GM12878 (cell line): Measurements from ENCODE around the gene VARS1. TPM values are rescaled to one million over a fixed set of nuclear protein-coding genes. Genes with fewer than 3 reads are reported as not detected.
A peak's percentile ranks its signal among the peaks of the same experiment; 100 is the strongest.

Experiments
- ATF7 ChIP-seq: fragments of 450-650 bp; IDR thresholded peaks from 2 replicates; pipeline ENCODE4 v1.6.1; 2016; ENCODE audit warnings: low read depth, mild to moderate bottlenecking
- BCL3 ChIP-seq: IDR thresholded peaks from 2 replicates; pipeline ENCODE4 v1.6.1; 2011; ENCODE audit warnings: borderline replicate concordance, low read depth, mild to moderate bottlenecking, moderate library complexity, low read length; ENCODE audit not compliant: insufficient read depth, poor library complexity, severe bottlenecking
- BHLHE40 ChIP-seq, 2 experiments: fragments of 450-650 bp in 1 of 2; IDR thresholded peaks; 2 replicates each; pipeline ENCODE4 v1.6.1; 2011 to 2017; ENCODE audit warnings: low read depth in 2 of 2, borderline replicate concordance in 1 of 2, improper control_type of control experiment in 1 of 2, low read length in 1 of 2, mild to moderate bottlenecking in 1 of 2
- CBX3 ChIP-seq: fragments of 200-600 bp; sonication (generic); IDR thresholded peaks from 2 replicates; pipeline ENCODE4 v1.6.1; 2016; ENCODE audit warnings: low read depth, borderline replicate concordance
- EGR1 ChIP-seq, 2 experiments: IDR thresholded peaks; 1 replicate in 1 of 2; 2 replicates in 1 of 2; pipeline ENCODE4 v1.6.1; 2011 to 2012; ENCODE audit warnings: low read depth in 2 of 2, low read length in 2 of 2, borderline replicate concordance in 1 of 2, mild to moderate bottlenecking in 1 of 2, moderate library complexity in 1 of 2
- ESRRA ChIP-seq: IDR thresholded peaks from 2 replicates; pipeline ENCODE4 v1.6.1; 2012; ENCODE audit warnings: mild to moderate bottlenecking, low read length, improper control_type of control experiment
- ETV6 ChIP-seq, 2 experiments: fragments of 450-650 bp in 1 of 2; IDR thresholded peaks in 1 of 2; conservative IDR thresholded peaks in 1 of 2; 2 replicates each; pipeline ENCODE4 v1.6.1; 2014; ENCODE audit warnings: antibody characterized with exemption in 1 of 2, borderline replicate concordance in 1 of 2, low read depth in 1 of 2, mild to moderate bottlenecking in 1 of 2, moderate library complexity in 1 of 2
- EZH2 ChIP-seq: IDR thresholded peaks from 2 replicates; pipeline ENCODE4 v1.6.1; 2012; ENCODE audit warnings: low read depth, mild to moderate bottlenecking, control low read depth, inconsistent platforms, low read length, borderline replicate concordance; ENCODE audit not compliant: control insufficient read depth
- HCFC1 ChIP-seq: fragments of 150-350 bp; IDR thresholded peaks from 2 replicates; pipeline ENCODE4 v1.6.1; 2014; ENCODE audit warnings: low read length
- IRF5 ChIP-seq: fragments of 450-650 bp; IDR thresholded peaks from 2 replicates; pipeline ENCODE4 v1.6.1; 2017; ENCODE audit warnings: borderline replicate concordance
- JUND ChIP-seq: IDR thresholded peaks from 2 replicates; pipeline ENCODE4 v1.6.1; 2012; ENCODE audit warnings: low read depth, mild to moderate bottlenecking, low read length, improper control_type of control experiment, moderate library complexity
- MTA2 ChIP-seq: fragments of 450-650 bp; IDR thresholded peaks from 2 replicates; pipeline ENCODE4 v1.6.1; 2016; ENCODE audit warnings: low read depth, mild to moderate bottlenecking, moderate library complexity
- PML ChIP-seq: IDR thresholded peaks from 2 replicates; pipeline ENCODE4 v1.6.1; 2012; ENCODE audit warnings: low read length, inconsistent platforms
- SMAD5 ChIP-seq: IDR thresholded peaks from 2 replicates; pipeline ENCODE4 v1.6.1; 2016; ENCODE audit warnings: antibody characterized with exemption, low read depth
- TAF1 ChIP-seq: IDR thresholded peaks from 2 replicates; pipeline ENCODE4 v1.6.1; 2011; ENCODE audit warnings: mild to moderate bottlenecking, low read depth, low read length, borderline replicate concordance
- TCF3 ChIP-seq: IDR thresholded peaks from 2 replicates; pipeline ENCODE4 v1.6.1; 2012; ENCODE audit warnings: low read depth, mild to moderate bottlenecking, low read length, borderline replicate concordance; ENCODE audit not compliant: insufficient read depth
- USF2 ChIP-seq: IDR thresholded peaks from 2 replicates; pipeline ENCODE4 v1.6.1; 2011; ENCODE audit warnings: low read depth, low read length, improper control_type of control experiment, borderline replicate concordance
- ZNF622 ChIP-seq: fragments of 450-650 bp; IDR thresholded peaks from 2 replicates; pipeline ENCODE4 v1.6.1; 2017; ENCODE audit warnings: mild to moderate bottlenecking, inconsistent platforms
- polyA plus RNA-seq, 11 experiments: library from polyadenylated mRNA; depleted of rRNA in 4 of 11; unstranded in 6 of 11; stranded (reverse) in 5 of 11; fragments of >200 nt; fragmentation: Nextera tagmentation in 4 of 11; fragmentation: Illumina TruSeq in 1 of 11; extraction: Ambion mirVana in 4 of 11; extraction: Trizol in 1 of 11; gene quantifications; 1 replicate in 1 of 11; 2 replicates in 10 of 11; pipeline versions ENCODE4 v1.2.1 to v1.2.3, GENCODE V29; 2011 to 2016; ENCODE audit warnings: inconsistent platforms in 2 of 11, missing spikeins in 2 of 11, low read depth in 1 of 11
- total RNA-seq, 4 experiments: library from RNA; depleted of rRNA in 3 of 4; stranded (reverse); fragments of >200 nt in 3 of 4; fragmentation: Illumina TruSeq in 1 of 4; extraction: Trizol in 1 of 4; gene quantifications; 2 replicates each; pipeline versions ENCODE4 v1.2.1 to v1.2.3, GENCODE V29; 2013 to 2021
- TF ChIP-seq, protein P1 (sequence below): IDR thresholded peaks from 2 replicates; pipeline ENCODE4 v1.6.1; 2012; ENCODE audit warnings: low read length, inconsistent platforms
- TF ChIP-seq, protein P2 (sequence below): fragments of 450-650 bp; formaldehyde crosslinking; IDR thresholded peaks from 2 replicates; pipeline ENCODE4 v1.4.0; 2022; ENCODE audit warnings: mild to moderate bottlenecking, moderate library complexity

VARS1 gene
- total and polyA plus RNA-seq, 10 of the 15 experiments (the other 5 are each of a cell fraction or from before 2014, with no cell fraction given) = 1.2 to 243 (median 80.7) TPM

- TF ChIP-seq BCL3 = peak; percentile 19
- TF ChIP-seq IRF5 = no peak
- no peak for TF ChIP-seq USF2
- TF ChIP-seq, protein P1, sequence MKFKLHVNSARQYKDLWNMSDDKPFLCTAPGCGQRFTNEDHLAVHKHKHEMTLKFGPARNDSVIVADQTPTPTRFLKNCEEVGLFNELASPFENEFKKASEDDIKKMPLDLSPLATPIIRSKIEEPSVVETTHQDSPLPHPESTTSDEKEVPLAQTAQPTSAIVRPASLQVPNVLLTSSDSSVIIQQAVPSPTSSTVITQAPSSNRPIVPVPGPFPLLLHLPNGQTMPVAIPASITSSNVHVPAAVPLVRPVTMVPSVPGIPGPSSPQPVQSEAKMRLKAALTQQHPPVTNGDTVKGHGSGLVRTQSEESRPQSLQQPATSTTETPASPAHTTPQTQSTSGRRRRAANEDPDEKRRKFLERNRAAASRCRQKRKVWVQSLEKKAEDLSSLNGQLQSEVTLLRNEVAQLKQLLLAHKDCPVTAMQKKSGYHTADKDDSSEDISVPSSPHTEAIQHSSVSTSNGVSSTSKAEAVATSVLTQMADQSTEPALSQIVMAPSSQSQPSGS = no peak
- TF ChIP-seq EGR1 (IDR thresholded peaks at IDR 0.05; ENCODE audit: borderline replicate concordance in 1 of 2, low read depth in 2 of 2, low read length in 2 of 2) = no peak
- TF ChIP-seq ESRRA = 0 out of 2 replicates have a peak, but pooled peaks have one; percentile 63
- peak; percentile 88 for TF ChIP-seq PML
- TF ChIP-seq MTA2 = 0 out of 2 replicates have a peak, but pooled peaks have one; percentile 5
- TF ChIP-seq ZNF622 = no peak
- TF ChIP-seq TAF1 = peak; percentile 62
- no peak for TF ChIP-seq EZH2
- TF ChIP-seq CBX3 = no peak
- peak; percentile 83; the same call in 1 of the 2 replicates for TF ChIP-seq SMAD5
- TF ChIP-seq BHLHE40 (IDR thresholded peaks at IDR 0.05; ENCODE audit: borderline replicate concordance in 1 of 2, low read depth in 2 of 2, low read length in 1 of 2) = peak in 1 of 2 experiments; percentile 40; a peak in 1 of 4 replicates
- no peak for TF ChIP-seq ETV6 (conservative IDR thresholded peaks at IDR 0.05 in 1 of 2, IDR thresholded peaks at IDR 0.05 in 1 of 2; ENCODE audit: borderline replicate concordance in 1 of 2, low read depth in 1 of 2)
- no peak; the same call in 1 of the 2 replicates for TF ChIP-seq HCFC1
- no peak for TF ChIP-seq TCF3
- TF ChIP-seq JUND = no peak
- TF ChIP-seq, protein P2, sequence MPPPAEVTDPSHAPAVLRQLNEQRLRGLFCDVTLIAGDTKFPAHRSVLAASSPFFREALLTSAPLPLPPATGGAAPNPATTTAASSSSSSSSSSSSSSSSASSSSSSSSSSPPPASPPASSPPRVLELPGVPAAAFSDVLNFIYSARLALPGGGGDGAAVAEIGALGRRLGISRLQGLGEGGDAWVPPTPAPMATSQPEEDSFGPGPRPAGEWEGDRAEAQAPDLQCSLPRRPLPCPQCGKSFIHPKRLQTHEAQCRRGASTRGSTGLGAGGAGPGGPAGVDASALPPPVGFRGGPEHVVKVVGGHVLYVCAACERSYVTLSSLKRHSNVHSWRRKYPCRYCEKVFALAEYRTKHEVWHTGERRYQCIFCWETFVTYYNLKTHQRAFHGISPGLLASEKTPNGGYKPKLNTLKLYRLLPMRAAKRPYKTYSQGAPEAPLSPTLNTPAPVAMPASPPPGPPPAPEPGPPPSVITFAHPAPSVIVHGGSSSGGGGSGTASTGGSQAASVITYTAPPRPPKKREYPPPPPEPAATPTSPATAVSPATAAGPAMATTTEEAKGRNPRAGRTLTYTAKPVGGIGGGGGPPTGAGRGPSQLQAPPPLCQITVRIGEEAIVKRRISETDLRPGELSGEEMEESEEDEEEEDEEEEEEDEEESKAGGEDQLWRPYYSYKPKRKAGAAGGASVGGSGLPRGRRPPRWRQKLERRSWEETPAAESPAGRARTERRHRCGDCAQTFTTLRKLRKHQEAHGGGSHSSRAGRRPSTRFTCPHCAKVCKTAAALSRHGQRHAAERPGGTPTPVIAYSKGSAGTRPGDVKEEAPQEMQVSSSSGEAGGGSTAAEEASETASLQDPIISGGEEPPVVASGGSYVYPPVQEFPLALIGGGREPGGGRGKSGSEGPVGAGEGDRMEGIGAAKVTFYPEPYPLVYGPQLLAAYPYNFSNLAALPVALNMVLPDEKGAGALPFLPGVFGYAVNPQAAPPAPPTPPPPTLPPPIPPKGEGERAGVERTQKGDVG = no peak
- TF ChIP-seq ATF7 = peak; percentile 40; the same call in 1 of the 2 replicates
Observed at GRCh38 chr6:31806470-31807272, 11.1 kb upstream of the VARS1 start, which contains the start of gene LSM2 (continued).
